Naive thymus-derived CD4-positive, alpha-beta T cell (primary cell): ENCODE data around the gene SDCCAG8. TPM values are rescaled to one million over a fixed set of nuclear protein-coding genes. Genes with fewer than 3 reads are reported as not detected.

ENCODE experiments used
- ATAC-seq: fragments of 150-1000 bp; cut with Tn5 transposase; 2 replicates; pipeline ENCODE4 v1.10.0; 2021; ENCODE audit warnings: mild to moderate bottlenecking, moderate library complexity
- CTCF ChIA-PET: fragments of 350-600 bp; sonication (Branson Sonifier 250); formaldehyde crosslinking; loops from one replicate; lab custom pipeline; 2021; ENCODE audit warnings: antibody characterized with exemption; lab: Charles Lee
- POLR2A ChIA-PET: fragments of 350-600 bp; sonication (Branson Sonifier 250); formaldehyde crosslinking; loops from one replicate; lab custom pipeline; 2021; ENCODE audit warnings: antibody characterized with exemption, inconsistent platforms; lab: Charles Lee
- DNase-seq, 9 donors: peaks; one replicate each; pipeline versions ENCODE4 v3.0.0 to v3.0.0-alpha.2; 2020 to 2022; ENCODE audit warnings: mixed read lengths in 1 of 9
- H3K27ac ChIP-seq: one replicate; pipeline ENCODE4 v1.7.0; 2013; ENCODE audit warnings: mild to moderate bottlenecking, low read depth, low read length, moderate library complexity
- H3K27me3 ChIP-seq, 2 donors: one replicate each; pipeline ENCODE4 v1.7.0; 2013; ENCODE audit warnings: low read length in 2 of 2, mild to moderate bottlenecking in 2 of 2, moderate library complexity in 2 of 2; ENCODE audit not compliant: control insufficient read depth in 2 of 2, insufficient read depth in 2 of 2
- H3K36me3 ChIP-seq, 3 experiments: 1 replicate in 2 of 3; 2 replicates in 1 of 3; pipeline ENCODE4 v1.7.0; 2013; ENCODE audit warnings: low read length in 3 of 3, mild to moderate bottlenecking in 3 of 3, moderate library complexity in 1 of 3; ENCODE audit not compliant: insufficient read depth in 3 of 3, control insufficient read depth in 2 of 3
- H3K4me1 ChIP-seq, 2 donors: one replicate each; pipeline ENCODE4 v1.7.0; 2013; ENCODE audit warnings: low read length in 2 of 2, mild to moderate bottlenecking in 2 of 2, moderate library complexity in 1 of 2; ENCODE audit not compliant: control insufficient read depth in 2 of 2, insufficient read depth in 2 of 2
- H3K4me3 ChIP-seq: 2 replicates; pipeline ENCODE4 v1.7.0; 2013; ENCODE audit warnings: mild to moderate bottlenecking, low read length
- H3K9me3 ChIP-seq, 3 experiments: 1 replicate in 2 of 3; 2 replicates in 1 of 3; pipeline ENCODE4 v1.7.0; 2013; ENCODE audit warnings: low read length in 3 of 3; ENCODE audit not compliant: control insufficient read depth in 2 of 3
- H3K27ac Mint-ChIP-seq, 9 donors: one replicate each; pipeline ENCODE4 v1.8.0; 2020 to 2022; ENCODE audit warnings: mixed read lengths in 9 of 9, mild to moderate bottlenecking in 8 of 9, moderate library complexity in 5 of 9, inconsistent platforms in 2 of 9
- H3K27me3 Mint-ChIP-seq, 5 donors: one replicate each; pipeline ENCODE4 v1.8.0; 2021 to 2022; ENCODE audit warnings: mixed read lengths in 5 of 5, mild to moderate bottlenecking in 1 of 5
- H3K36me3 Mint-ChIP-seq, 5 donors: one replicate each; pipeline ENCODE4 v1.8.0; 2020 to 2022; ENCODE audit warnings: mixed read lengths in 5 of 5, mild to moderate bottlenecking in 3 of 5, inconsistent platforms in 1 of 5
- H3K4me1 Mint-ChIP-seq, 7 donors: one replicate each; pipeline ENCODE4 v1.8.0; 2020 to 2022; ENCODE audit warnings: mixed read lengths in 7 of 7, mild to moderate bottlenecking in 3 of 7, inconsistent platforms in 1 of 7
- H3K4me3 Mint-ChIP-seq, 10 donors: one replicate each; pipeline ENCODE4 v1.8.0; 2020 to 2022; ENCODE audit warnings: mild to moderate bottlenecking in 10 of 10, mixed read lengths in 10 of 10, moderate library complexity in 6 of 10, inconsistent platforms in 2 of 10
- H3K9me3 Mint-ChIP-seq, 11 donors: one replicate each; pipeline ENCODE4 v1.8.0; 2020 to 2022; ENCODE audit warnings: mixed read lengths in 11 of 11, mild to moderate bottlenecking in 4 of 11, inconsistent platforms in 1 of 11, moderate library complexity in 1 of 11
- intact Hi-C, 2 donors: fragments of 100-400 bp; cut with micrococcal nuclease; formaldehyde crosslinking; loops; one replicate each; pipeline ENCODE4 v1.15.1; 2023
- polyA plus RNA-seq, 2 donors: library from polyadenylated mRNA; unstranded; fragments of 300-500 nt; fragmentation: Illumina TruSeq; gene quantifications; one replicate each; pipeline ENCODE4 v1.2.3, GENCODE V29; 2021
- total RNA-seq, 6 experiments: library from RNA in 5 of 6; stranded (reverse) in 5 of 6; gene quantifications; 1 replicate in 5 of 6; 2 replicates in 1 of 6; pipeline ENCODE4 v1.2.3 and lab custom pipeline; 2021 to 2026

The SDCCAG8 gene
- total and polyA plus RNA-seq, 7 experiments from 2014 or later = 26.0 to 45.2 (median 39.1) TPM

GRCh38 chr1:243508943-243509342, 253.1 kb downstream of the SDCCAG8 start:
- H3K36me3 Mint-ChIP-seq = peaks cover 14 to 53% (median 27%) of the 10 kb centered on the region in 5 donors
- H3K4me1 ChIP-seq = peaks cover 4 to 13% of the 10 kb centered on the region in 2 donors
- no peak overlapping the region for H3K4me3 ChIP-seq
- peak overlapping the region in 7 of 9 donors; percentile 51 to 84 (median 75) for H3K27ac Mint-ChIP-seq
- peaks cover 0 to 32% (median 0%) of the 10 kb centered on the region in 3 experiments for H3K36me3 ChIP-seq
- H3K4me3 Mint-ChIP-seq = peak overlapping the region in 4 of 10 donors; percentile 6 to 65 (median 44)
- ATAC-seq (no peak), DNase-seq (no peak)
- POLR2A ChIA-PET = no interaction called here
- no peaks in the 10 kb centered on the region for H3K27me3 ChIP-seq
- CTCF ChIA-PET = interaction anchor here (0.6 kb wide), 1 partner anchor 133 kb away, joined by 3 read pairs; no protein-coding TSS in a partner anchor
- H3K9me3 ChIP-seq = no peaks in the 10 kb centered on the region
- H3K27ac ChIP-seq = no peak overlapping the region
- H3K4me1 Mint-ChIP-seq = peaks cover 4 to 56% (median 42%) of the 10 kb centered on the region in 7 donors
- intact Hi-C loops = loop anchor here in 1 of 2 donors (10.0 kb wide), 1 partner anchor 766 kb away; no protein-coding TSS in a partner anchor
- H3K9me3 Mint-ChIP-seq = peaks cover 0 to 1% (median 0%) of the 10 kb centered on the region in 11 donors
- no peaks in the 10 kb centered on the region for H3K27me3 Mint-ChIP-seq

GRCh38 chr1:243510928-243511327, 255.1 kb downstream of the SDCCAG8 start:
- Mint-ChIP-seq H3K36me3 (peaks cover 8 to 37% (median 21%) of the 10 kb centered on the region in 5 donors), H3K27me3 (no peaks in the 10 kb centered on the region), H3K4me1 (peaks cover 4 to 55% (median 42%) of the 10 kb centered on the region in 7 donors), H3K27ac (peak overlapping the region in 3 of 9 donors; percentile 33 to 75 (median 60)), H3K9me3 (peaks cover 0 to 1% (median 0%) of the 10 kb centered on the region in 11 donors), H3K4me3 (no peak overlapping the region)
- Histone ChIP-seq H3K27me3 (no peaks in the 10 kb centered on the region), H3K4me1 (peaks cover 4 to 13% of the 10 kb centered on the region in 2 donors), H3K9me3 (no peaks in the 10 kb centered on the region), H3K36me3 (peaks cover 0 to 21% (median 0%) of the 10 kb centered on the region in 3 experiments), H3K4me3 (no peak overlapping the region), H3K27ac (no peak overlapping the region)
- ATAC-seq = no peak
- intact Hi-C loops = no loop called here
- DNase-seq = no peak
- ChIA-PET CTCF (no interaction called here), POLR2A (interaction anchor here (0.7 kb wide), 1 partner anchor 14 kb away, joined by 5 read pairs; no protein-coding TSS in a partner anchor)

GRCh38 chr1:243513726-243514491, 258.1 kb downstream of the SDCCAG8 start:
- no peaks in the 10 kb centered on the region for H3K27me3 Mint-ChIP-seq
- H3K4me3 Mint-ChIP-seq = no peak overlapping the region
- Histone ChIP-seq H3K4me1 (peaks cover 0 to under 1% of the 10 kb centered on the region in 2 donors), H3K27ac (no peak overlapping the region), H3K9me3 (no peaks in the 10 kb centered on the region), H3K27me3 (no peaks in the 10 kb centered on the region), H3K36me3 (peaks cover 0 to 20% (median 0%) of the 10 kb centered on the region in 3 experiments), H3K4me3 (no peak overlapping the region)
- H3K27ac Mint-ChIP-seq = peak overlapping the region in 3 of 9 donors; percentile 20 to 60 (median 28)
- peaks cover 8 to 45% (median 38%) of the 10 kb centered on the region in 5 donors for H3K36me3 Mint-ChIP-seq
- no peak for ATAC-seq
- no peak for DNase-seq
- H3K4me1 Mint-ChIP-seq = peaks cover 0 to 36% (median 14%) of the 10 kb centered on the region in 7 donors
- POLR2A ChIA-PET = no interaction called here
- CTCF ChIA-PET = no interaction called here
- H3K9me3 Mint-ChIP-seq = peaks cover 0 to 5% (median 0%) of the 10 kb centered on the region in 11 donors
- intact Hi-C loops = no loop called here

GRCh38 chr1:243514927-243515326, 259.1 kb downstream of the SDCCAG8 start:
- Histone ChIP-seq H3K27ac (no peak overlapping the region), H3K4me1 (no peaks in the 10 kb centered on the region), H3K9me3 (no peaks in the 10 kb centered on the region), H3K4me3 (no peak overlapping the region), H3K36me3 (peaks cover 0 to 20% (median 0%) of the 10 kb centered on the region in 3 experiments), H3K27me3 (no peaks in the 10 kb centered on the region)
- Mint-ChIP-seq H3K27ac (no peak overlapping the region), H3K4me1 (peaks cover 0 to 26% (median 12%) of the 10 kb centered on the region in 7 donors), H3K9me3 (peaks cover 0 to 8% (median 0%) of the 10 kb centered on the region in 11 donors), H3K4me3 (no peak overlapping the region), H3K36me3 (peaks cover 8 to 47% (median 42%) of the 10 kb centered on the region in 5 donors), H3K27me3 (no peaks in the 10 kb centered on the region)
- intact Hi-C loops = no loop called here
- POLR2A ChIA-PET = no interaction called here
- no peak for ATAC-seq
- DNase-seq = no peak
- CTCF ChIA-PET = no interaction called here

- H3K4me3 Mint-ChIP-seq = no peak overlapping the region
- DNase-seq = no peak
- POLR2A ChIA-PET = no interaction called here
- Histone ChIP-seq H3K36me3 (no peaks in the 10 kb centered on the region), H3K27me3 (no peaks in the 10 kb centered on the region), H3K4me1 (no peaks in the 10 kb centered on the region), H3K27ac (no peak overlapping the region), H3K9me3 (no peaks in the 10 kb centered on the region), H3K4me3 (no peak overlapping the region)
- intact Hi-C loops = no loop called here
- no peaks in the 10 kb centered on the region for H3K27me3 Mint-ChIP-seq
- H3K4me1 Mint-ChIP-seq = peaks cover 6 to 26% (median 9%) of the 10 kb centered on the region in 7 donors
- no peak overlapping the region for H3K27ac Mint-ChIP-seq
- CTCF ChIA-PET = no interaction called here
- no peak for ATAC-seq
- peaks cover 5 to 57% (median 33%) of the 10 kb centered on the region in 5 donors for H3K36me3 Mint-ChIP-seq
- peaks cover 0 to 8% (median 0%) of the 10 kb centered on the region in 11 donors for H3K9me3 Mint-ChIP-seq
Observed at GRCh38 chr1:243520831-243521230, 265.0 kb downstream of the SDCCAG8 start.

- ChIA-PET CTCF (no interaction called here), POLR2A (no interaction called here)
- Histone ChIP-seq H3K4me3 (no peak overlapping the region), H3K27me3 (no peaks in the 10 kb centered on the region), H3K27ac (no peak overlapping the region), H3K9me3 (no peaks in the 10 kb centered on the region), H3K4me1 (no peaks in the 10 kb centered on the region), H3K36me3 (no peaks in the 10 kb centered on the region)
- Mint-ChIP-seq H3K27me3 (no peaks in the 10 kb centered on the region), H3K4me3 (no peak overlapping the region), H3K27ac (peak overlapping the region in 1 of 9 donors; percentile 30), H3K4me1 (peaks cover 6 to 25% (median 9%) of the 10 kb centered on the region in 7 donors), H3K36me3 (peaks cover 8 to 56% (median 23%) of the 10 kb centered on the region in 5 donors), H3K9me3 (peaks cover 0 to 11% (median 0%) of the 10 kb centered on the region in 11 donors)
- DNase-seq = no peak
- intact Hi-C loops = no loop called here
- no peak for ATAC-seq
Observed at GRCh38 chr1:243523766-243524165, 267.9 kb downstream of the SDCCAG8 start.
